Activated CD4-positive, alpha-beta T cell treated with anti-CD3 and anti-CD28 coated beads, Interleukin-2, amount 10 ng/mL, durations not matched to agents 24 days and 14 days (primary cell): ENCODE measurements around the gene RIPOR1. TPM values are rescaled to one million over a fixed set of nuclear protein-coding genes. Genes with fewer than 3 reads are reported as not detected.
"Not testable (repeated sequence)": the region's sequence is repeated elsewhere in the genome, so short reads cannot be mapped to it uniquely, and the experiment has no call there.

Experiments
- DNase-seq: peaks from one replicate; pipeline ENCODE4 v3.0.0; 2022
- H3K27ac Mint-ChIP-seq: one replicate; pipeline ENCODE4 v1.8.0; 2022; ENCODE audit warnings: mild to moderate bottlenecking, mixed read lengths
- H3K27me3 Mint-ChIP-seq: one replicate; pipeline ENCODE4 v1.8.0; 2022; ENCODE audit warnings: mixed read lengths
- H3K36me3 Mint-ChIP-seq: one replicate; pipeline ENCODE4 v1.8.0; 2022; ENCODE audit warnings: low read depth, mild to moderate bottlenecking, mixed read lengths
- H3K4me1 Mint-ChIP-seq: one replicate; pipeline ENCODE4 v1.8.0; 2021; ENCODE audit warnings: mixed read lengths
- H3K4me3 Mint-ChIP-seq: one replicate; pipeline ENCODE4 v1.8.0; 2022; ENCODE audit warnings: mild to moderate bottlenecking, moderate library complexity, mixed read lengths
- H3K9me3 Mint-ChIP-seq: one replicate; pipeline ENCODE4 v1.8.0; 2021; ENCODE audit warnings: mixed read lengths
- intact Hi-C: fragments of 100-400 bp; cut with micrococcal nuclease; formaldehyde crosslinking; loops from one replicate; pipeline ENCODE4 v1.15.1; 2023
- total RNA-seq: library from RNA; stranded (reverse); gene quantifications from 2 replicates; pipeline ENCODE4 v1.2.3, GENCODE V29; 2022

Gene RIPOR1
- 23.3 and 27.7 TPM in 2 replicates for total RNA-seq

GRCh38 chr16:67528222-67528869 lies at the start of gene RIPOR1:
RIPOR1 (plus strand) TSS chr16:67528829; CDS start chr16:67538447, 9,618 bp downstream.
- DNase-seq = peak; percentile 85
- no peaks in the 10 kb centered on the region for H3K9me3 Mint-ChIP-seq
- H3K27ac Mint-ChIP-seq = peak within 1 kb of the TSS; percentile 34
- intact Hi-C loops = loop anchor here (10.0 kb wide), 1 partner anchor 276 kb away; the partner anchor contains the start of genes RANBP10 and TSNAXIP1
- peak within 1 kb of the TSS; percentile 77 for H3K4me3 Mint-ChIP-seq
- peaks cover 11% of the 10 kb centered on the region for H3K4me1 Mint-ChIP-seq
- H3K27me3 Mint-ChIP-seq = peaks cover 51% of the 10 kb centered on the region
- H3K36me3 Mint-ChIP-seq = peaks cover 2% of the 10 kb centered on the region

GRCh38 chr16:67480833-67481560 lies 47.6 kb upstream of the RIPOR1 start, which contains the start of gene ATP6V0D1:
ATP6V0D1 (minus strand) TSS chr16:67481157; CDS start chr16:67481086, 71 bp downstream.
- intact Hi-C loops = loop anchor here (1.0 to 10.0 kb wide), 8 partner anchors 33 to 456 kb away; partner anchors contain the start of genes ACD, CARMIL2, CTCF and FHOD1
- Mint-ChIP-seq H3K27me3 (no peaks in the 10 kb centered on the region), H3K4me3 (peak within 1 kb of the TSS; percentile 100), H3K9me3 (no peaks in the 10 kb centered on the region), H3K27ac (peak within 1 kb of the TSS; percentile 97), H3K4me1 (peaks cover 17% of the 10 kb centered on the region), H3K36me3 (peaks cover 4% of the 10 kb centered on the region)
- DNase-seq = peak; percentile 100

- Mint-ChIP-seq H3K27me3 (no peaks in the 10 kb centered on the region), H3K4me1 (peaks cover 17% of the 10 kb centered on the region), H3K36me3 (peaks cover 4% of the 10 kb centered on the region), H3K4me3 (peak overlapping the region; percentile 100), H3K9me3 (no peaks in the 10 kb centered on the region), H3K27ac (peak overlapping the region; percentile 97)
- DNase-seq = peak; percentile 88
- intact Hi-C loops = loop anchor here (1.0 to 10.0 kb wide), 8 partner anchors 33 to 456 kb away; partner anchors contain the start of genes ACD, CARMIL2, CTCF and FHOD1
Measured at GRCh38 chr16:67481561-67482232, 46.9 kb upstream of the RIPOR1 start.

GRCh38 chr16:67482233-67482924 lies 46.2 kb upstream of the RIPOR1 start:
- intact Hi-C loops = loop anchor here (5.0 to 10.0 kb wide), 2 partner anchors 322 to 455 kb away; partner anchors contain the start of genes PSMB10, RANBP10 and TSNAXIP1

GRCh38 chr16:67483150-67483549 lies 45.5 kb upstream of the RIPOR1 start, which contains the start of gene AGRP:
AGRP (minus strand) TSS chr16:67483547; CDS start chr16:67483398, 149 bp downstream.
- Mint-ChIP-seq H3K4me3 (peak within 1 kb of the TSS; percentile 100), H3K4me1 (peaks cover 20% of the 10 kb centered on the region), H3K27ac (peak within 1 kb of the TSS; percentile 97), H3K36me3 (peaks cover 4% of the 10 kb centered on the region), H3K27me3 (no peaks in the 10 kb centered on the region), H3K9me3 (no peaks in the 10 kb centered on the region)
- intact Hi-C loops = loop anchor here (5.0 to 10.0 kb wide), 2 partner anchors 322 to 454 kb away; partner anchors contain the start of genes PSMB10, RANBP10 and TSNAXIP1
- no peak for DNase-seq

More at GRCh38 chr16:67482233-67482924, 46.2 kb upstream of the RIPOR1 start:
- peaks cover 4% of the 10 kb centered on the region for H3K36me3 Mint-ChIP-seq
- peak overlapping the region; percentile 100 for H3K4me3 Mint-ChIP-seq
- H3K27me3 Mint-ChIP-seq = no peaks in the 10 kb centered on the region
- DNase-seq = peak; percentile 64
- peak overlapping the region; percentile 97 for H3K27ac Mint-ChIP-seq
- H3K4me1 Mint-ChIP-seq = peaks cover 17% of the 10 kb centered on the region
- H3K9me3 Mint-ChIP-seq = no peaks in the 10 kb centered on the region

GRCh38 chr16:67483731-67484525 lies 44.7 kb upstream of the RIPOR1 start:
- no peak overlapping the region for H3K27ac Mint-ChIP-seq
- intact Hi-C loops = loop anchor here (5.0 to 10.0 kb wide), 2 partner anchors 321 to 453 kb away; partner anchors contain the start of genes PSMB10, RANBP10 and TSNAXIP1
- DNase-seq = no peak
- peaks cover 6% of the 10 kb centered on the region for H3K36me3 Mint-ChIP-seq
- H3K9me3 Mint-ChIP-seq = no peaks in the 10 kb centered on the region
- H3K4me3 Mint-ChIP-seq = no peak overlapping the region
- no peaks in the 10 kb centered on the region for H3K27me3 Mint-ChIP-seq
- peaks cover 22% of the 10 kb centered on the region for H3K4me1 Mint-ChIP-seq

GRCh38 chr16:67486805-67487204 lies 41.8 kb upstream of the RIPOR1 start:
- peaks cover 8% of the 10 kb centered on the region for H3K36me3 Mint-ChIP-seq
- no peak overlapping the region for H3K4me3 Mint-ChIP-seq
- H3K4me1 Mint-ChIP-seq = peaks cover 18% of the 10 kb centered on the region
- H3K27ac Mint-ChIP-seq = no peak overlapping the region
- DNase-seq = no peak
- intact Hi-C loops = loop anchor here (10.0 kb wide), 1 partner anchor 318 kb away; the partner anchor contains the start of genes RANBP10 and TSNAXIP1
- no peaks in the 10 kb centered on the region for H3K27me3 Mint-ChIP-seq
- H3K9me3 Mint-ChIP-seq = no peaks in the 10 kb centered on the region

- H3K27ac Mint-ChIP-seq, H3K36me3 Mint-ChIP-seq, H3K9me3 Mint-ChIP-seq, DNase-seq, H3K4me3 Mint-ChIP-seq, H3K27me3 Mint-ChIP-seq: not testable (repeated sequence)
- H3K4me1 Mint-ChIP-seq = peaks cover 15% of the 10 kb centered on the region
- intact Hi-C loops = loop anchor here (10.0 kb wide), 1 partner anchor 317 kb away; the partner anchor contains the start of genes RANBP10 and TSNAXIP1
Measured at GRCh38 chr16:67487561-67487960, 41.1 kb upstream of the RIPOR1 start.

- no peak overlapping the region for H3K4me3 Mint-ChIP-seq
- H3K9me3 Mint-ChIP-seq = no peaks in the 10 kb centered on the region
- H3K27me3 Mint-ChIP-seq = no peaks in the 10 kb centered on the region
- peaks cover 8% of the 10 kb centered on the region for H3K36me3 Mint-ChIP-seq
- peaks cover 8% of the 10 kb centered on the region for H3K4me1 Mint-ChIP-seq
- intact Hi-C loops = loop anchor here (10.0 kb wide), 1 partner anchor 315 kb away; the partner anchor contains the start of genes RANBP10 and TSNAXIP1
- no peak for DNase-seq
- H3K27ac Mint-ChIP-seq = no peak overlapping the region
Measured at GRCh38 chr16:67489401-67490083, 39.1 kb upstream of the RIPOR1 start.

- Mint-ChIP-seq H3K9me3 (no peaks in the 10 kb centered on the region), H3K27me3 (no peaks in the 10 kb centered on the region), H3K27ac (no peak overlapping the region), H3K4me1 (peaks cover 8% of the 10 kb centered on the region), H3K4me3 (no peak overlapping the region), H3K36me3 (peaks cover 5% of the 10 kb centered on the region)
- intact Hi-C loops = no loop called here
- DNase-seq = no peak
Measured at GRCh38 chr16:67490335-67491096, 38.1 kb upstream of the RIPOR1 start.

- DNase-seq = no peak
- Mint-ChIP-seq H3K9me3 (no peaks in the 10 kb centered on the region), H3K27me3 (no peaks in the 10 kb centered on the region), H3K4me3 (no peak overlapping the region), H3K36me3 (peaks cover 12% of the 10 kb centered on the region), H3K4me1 (peaks cover 16% of the 10 kb centered on the region), H3K27ac (no peak overlapping the region)
- intact Hi-C loops = no loop called here
Measured at GRCh38 chr16:67499106-67499505, 29.5 kb upstream of the RIPOR1 start.
